Vagina (tissue), 2 donors: ENCODE data around the gene CIAPIN1.

ENCODE experiments used
- CTCF ChIP-seq, 3 experiments: fragments of 450-650 bp in 2 of 3; fragments of 200-600 bp in 1 of 3; sonication (generic) in 1 of 3; IDR thresholded peaks; one replicate each; pipeline ENCODE4 v1.5.1; 2017 to 2019; ENCODE audit warnings: antibody characterized with exemption in 3 of 3, mild to moderate bottlenecking in 2 of 3, moderate library complexity in 2 of 3
- POLR2A ChIP-seq, 2 donors: fragments of 450-650 bp; IDR thresholded peaks; one replicate each; pipeline ENCODE4 v1.6.1; 2017; ENCODE audit warnings: antibody characterized with exemption in 2 of 2, mild to moderate bottlenecking in 2 of 2, moderate library complexity in 2 of 2
- POLR2AphosphoS5 ChIP-seq, 2 donors: sonication (generic); formaldehyde crosslinking; IDR thresholded peaks; one replicate each; pipeline ENCODE4 v1.9.0; 2017; ENCODE audit warnings: antibody characterized with exemption in 2 of 2, mild to moderate bottlenecking in 2 of 2, low read depth in 1 of 2; ENCODE audit not compliant: insufficient read depth in 1 of 2

DNA sequence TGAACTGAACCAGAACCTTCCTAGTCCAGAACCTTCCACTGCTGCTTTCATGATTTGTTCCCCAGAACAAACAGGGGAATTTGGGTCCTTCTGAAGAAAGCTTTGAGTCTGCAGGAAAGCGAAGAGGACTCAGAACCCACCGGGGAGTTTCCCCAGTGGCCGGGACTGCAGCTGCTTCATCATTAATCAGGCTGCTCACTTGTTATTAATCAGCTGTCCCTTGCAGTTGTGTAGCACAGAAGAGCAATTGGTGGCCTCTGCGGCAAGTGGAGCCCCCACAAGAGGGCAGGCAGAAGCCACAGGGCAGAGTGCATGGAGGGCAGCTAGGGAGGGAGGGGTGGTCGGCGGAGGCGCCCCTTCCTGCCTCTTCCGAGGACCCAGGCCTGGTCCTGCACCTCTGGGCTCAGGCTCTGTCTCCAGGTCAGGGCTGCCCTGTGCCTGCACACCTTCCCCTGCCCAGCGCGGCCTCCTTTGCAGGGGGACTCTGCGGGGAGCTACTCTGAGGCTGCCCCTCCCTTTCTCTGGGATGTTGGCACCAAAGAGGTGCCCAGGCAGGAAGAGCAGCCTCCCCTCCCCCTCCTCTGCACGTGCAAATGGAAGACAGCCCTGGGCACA lies 35.7 kb downstream of the CIAPIN1 start:
- TF ChIP-seq CTCF (IDR thresholded peaks at IDR 0.05) = no peak
- no peak for TF ChIP-seq POLR2AphosphoS5 (IDR thresholded peaks at IDR 0.05; ENCODE audit: insufficient read depth in 1 of 2, low read depth in 1 of 2)
- no peak for TF ChIP-seq POLR2A (IDR thresholded peaks at IDR 0.05)
